Activated T-helper 1 cell treated with anti-CD3 and anti-CD28 coated beads, Interleukin-12 subunit alpha, Interleukin-12 subunit beta, Interleukin-2, Interleukin-4 antibody, amounts not matched to agents 30 ng/mL and 10 ng/mL and 1 ng/mL, durations not matched to agents 14 hours and 24 hours and 36 hours (primary cell): ENCODE measurements around the gene TLE3. TPM values are rescaled to one million over a fixed set of nuclear protein-coding genes. Genes with fewer than 3 reads are reported as not detected.

ENCODE experiments used
- DNase-seq: peaks from one replicate; pipeline ENCODE4 v3.0.0; 2021; ENCODE audit warnings: low spot score
- H3K27ac Mint-ChIP-seq: one replicate; pipeline ENCODE4 v1.8.0; 2021; ENCODE audit warnings: mild to moderate bottlenecking, mixed read lengths
- H3K27me3 Mint-ChIP-seq: one replicate; pipeline ENCODE4 v1.8.0; 2022; ENCODE audit warnings: mild to moderate bottlenecking, moderate library complexity, mixed read lengths; ENCODE audit not compliant: insufficient read depth
- H3K36me3 Mint-ChIP-seq: one replicate; pipeline ENCODE4 v1.8.0; 2021; ENCODE audit warnings: low read depth, mixed read lengths
- H3K4me1 Mint-ChIP-seq: one replicate; pipeline ENCODE4 v1.8.0; 2021; ENCODE audit warnings: low read depth, mixed read lengths
- H3K4me3 Mint-ChIP-seq: one replicate; pipeline ENCODE4 v1.8.0; 2021; ENCODE audit warnings: mild to moderate bottlenecking, moderate library complexity, mixed read lengths
- H3K9me3 Mint-ChIP-seq: one replicate; pipeline ENCODE4 v1.8.0; 2021; ENCODE audit warnings: mixed read lengths
- intact Hi-C: fragments of 100-400 bp; cut with micrococcal nuclease; formaldehyde crosslinking; loops from one replicate; pipeline ENCODE4 v1.15.1; 2024
- total RNA-seq: library from RNA; stranded (reverse); gene quantifications from 2 replicates; pipeline ENCODE4 v1.2.3, GENCODE V29; 2022

The TLE3 gene
- total RNA-seq, 1 donor from 2014 or later: 126 TPM

DNA sequence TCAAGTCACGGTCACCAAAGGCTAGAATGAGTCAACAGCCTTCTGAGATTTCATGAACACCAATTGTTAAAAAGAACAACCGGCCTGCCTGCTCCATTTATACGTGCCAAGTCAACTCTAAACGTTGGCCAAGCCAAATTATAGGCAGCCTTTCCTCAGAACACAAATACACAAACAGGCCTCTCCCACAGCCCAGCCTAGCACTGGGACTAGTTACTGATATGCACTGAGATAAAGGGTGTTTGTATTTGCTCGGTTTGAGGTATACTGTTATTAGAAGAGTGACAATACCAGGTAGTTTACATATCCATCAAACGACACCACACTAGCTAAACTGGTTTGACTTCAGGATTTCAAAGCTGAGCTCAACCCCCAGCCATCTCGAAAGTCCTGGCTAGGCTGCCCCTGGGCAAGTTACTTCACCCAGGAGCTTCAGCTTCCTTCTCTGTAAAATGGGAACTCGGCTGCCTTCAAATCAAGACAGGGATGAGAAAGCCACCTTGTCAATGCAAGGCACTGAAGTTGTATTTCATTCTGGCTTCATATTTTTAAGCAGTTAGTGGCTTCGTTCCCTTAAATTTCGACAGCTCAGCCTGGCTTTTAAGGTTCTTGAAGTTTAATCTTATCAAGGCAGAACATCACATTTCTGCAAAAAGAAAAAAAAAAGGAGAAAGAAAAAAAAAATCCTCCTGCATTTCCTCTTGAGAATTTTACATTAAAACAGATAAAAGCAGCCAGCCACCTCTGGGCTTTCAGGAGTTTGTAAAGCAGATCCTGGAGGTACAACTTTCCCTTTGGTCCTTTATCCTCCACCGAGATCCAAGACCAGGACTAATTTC is 4.0 kb downstream of the TLE3 start:
- no peaks in the 10 kb centered on the region for H3K9me3 Mint-ChIP-seq
- DNase-seq: no peak
- peaks cover 58% of the 10 kb centered on the region for H3K36me3 Mint-ChIP-seq
- no peaks in the 10 kb centered on the region for H3K27me3 Mint-ChIP-seq
- H3K4me3 Mint-ChIP-seq: peak overlapping the region; percentile 98
- no peak overlapping the region for H3K27ac Mint-ChIP-seq
- peaks cover 70% of the 10 kb centered on the region for H3K4me1 Mint-ChIP-seq
- intact Hi-C loops: loop anchor here (10.0 kb wide), 2 partner anchors 119 to 1299 kb away; no protein-coding TSS in a partner anchor

DNA sequence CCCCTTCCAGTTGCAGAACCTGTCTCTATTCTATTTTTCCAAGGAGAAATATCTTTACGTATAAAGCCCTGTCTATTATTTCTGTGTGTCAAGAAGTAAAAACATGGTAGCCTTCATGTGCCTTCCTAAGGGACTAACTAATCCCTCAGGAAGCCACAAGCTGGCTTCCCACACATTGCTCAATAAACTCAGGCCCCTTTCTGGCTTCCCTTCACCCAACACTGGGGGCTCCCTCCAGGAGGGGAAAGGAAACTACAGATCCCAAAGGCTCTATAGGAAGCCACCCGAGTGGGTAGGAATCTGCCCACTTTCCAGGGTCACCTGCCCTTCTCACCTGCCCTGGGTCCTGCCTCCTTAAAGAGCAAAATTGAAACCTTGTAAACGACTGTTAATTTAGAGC is 4.6 kb downstream of the TLE3 start:
- intact Hi-C loops: loop anchor here (10.0 kb wide), 2 partner anchors 118 to 1298 kb away; no protein-coding TSS in a partner anchor
- DNase-seq: no peak
- peak overlapping the region; percentile 98 for H3K4me3 Mint-ChIP-seq
- peaks cover 71% of the 10 kb centered on the region for H3K4me1 Mint-ChIP-seq
- H3K36me3 Mint-ChIP-seq: peaks cover 62% of the 10 kb centered on the region
- H3K9me3 Mint-ChIP-seq: no peaks in the 10 kb centered on the region
- no peaks in the 10 kb centered on the region for H3K27me3 Mint-ChIP-seq
- no peak overlapping the region for H3K27ac Mint-ChIP-seq

DNA sequence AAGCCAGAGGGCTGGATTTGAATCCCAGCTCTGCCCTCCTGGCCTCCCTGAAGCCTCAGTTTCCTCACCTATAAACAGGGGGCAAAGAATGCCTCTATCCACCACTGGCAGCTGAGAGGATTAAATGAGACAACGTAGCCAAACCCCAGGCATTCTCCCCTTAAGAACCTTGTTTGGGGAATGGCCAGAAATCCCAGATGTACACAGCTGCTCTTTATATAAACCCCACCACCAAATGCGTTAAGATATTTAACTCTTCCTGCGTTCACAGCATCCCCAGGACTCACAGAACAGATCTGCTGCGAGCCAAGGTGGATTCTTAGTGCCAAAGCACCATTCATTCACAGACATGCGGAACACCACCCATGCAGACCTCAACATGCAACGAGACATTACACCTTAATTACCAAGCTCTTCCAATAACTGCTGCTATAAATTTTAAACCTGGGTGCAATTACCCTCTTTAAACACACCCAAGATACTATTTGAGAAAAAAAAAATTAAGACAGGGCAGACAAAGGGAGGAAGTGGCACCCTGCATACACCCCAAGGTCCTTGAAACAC is 5.2 kb downstream of the TLE3 start:
- intact Hi-C loops: loop anchor here (10.0 kb wide), 2 partner anchors 118 to 1298 kb away; no protein-coding TSS in a partner anchor
- Mint-ChIP-seq H3K9me3 (no peaks in the 10 kb centered on the region), H3K4me1 (peaks cover 76% of the 10 kb centered on the region), H3K36me3 (peaks cover 64% of the 10 kb centered on the region), H3K27me3 (no peaks in the 10 kb centered on the region), H3K4me3 (peak overlapping the region; percentile 98), H3K27ac (no peak overlapping the region)
- DNase-seq: no peak

DNA sequence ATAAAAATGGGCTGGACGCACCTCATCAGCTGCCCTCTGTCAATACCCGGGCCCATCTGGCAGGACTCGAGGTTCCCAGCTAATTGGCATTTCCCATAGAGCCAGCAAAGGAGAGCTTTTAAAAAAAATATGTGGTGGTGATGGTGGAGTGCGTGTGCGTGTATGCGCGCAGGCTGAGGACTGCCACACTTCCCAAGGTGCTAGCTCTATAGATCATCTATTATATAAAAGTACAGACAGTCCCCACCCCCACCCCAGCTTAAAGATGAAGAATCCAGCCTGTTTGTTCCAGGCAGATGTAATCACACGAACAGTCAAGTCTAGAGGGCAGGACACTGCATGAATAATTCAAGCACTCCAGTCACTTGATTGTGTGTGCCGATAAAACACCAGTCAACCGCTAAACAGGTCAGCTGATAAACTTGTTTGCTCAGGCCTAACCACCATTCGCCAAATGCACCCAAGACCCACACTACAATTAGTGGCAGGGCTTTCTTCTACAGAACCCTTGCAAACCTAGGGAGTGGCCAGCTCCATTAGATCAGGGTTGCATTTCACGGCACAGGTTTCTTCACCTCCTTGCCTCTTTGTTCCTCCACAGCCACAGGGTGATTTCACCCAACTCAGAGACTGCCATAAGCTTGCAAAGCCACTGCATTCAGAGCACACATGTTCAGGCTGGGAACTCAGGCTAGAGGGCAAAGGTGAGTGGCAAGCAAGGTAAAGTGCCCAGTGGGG is 5.8 kb downstream of the TLE3 start:
- peak overlapping the region; percentile 1 for H3K27ac Mint-ChIP-seq
- peaks cover 83% of the 10 kb centered on the region for H3K4me1 Mint-ChIP-seq
- H3K36me3 Mint-ChIP-seq: peaks cover 70% of the 10 kb centered on the region
- peak overlapping the region; percentile 98 for H3K4me3 Mint-ChIP-seq
- H3K27me3 Mint-ChIP-seq: no peaks in the 10 kb centered on the region
- intact Hi-C loops: loop anchor here (10.0 kb wide), 2 partner anchors 117 to 1297 kb away; no protein-coding TSS in a partner anchor
- DNase-seq: no peak
- no peaks in the 10 kb centered on the region for H3K9me3 Mint-ChIP-seq

DNA sequence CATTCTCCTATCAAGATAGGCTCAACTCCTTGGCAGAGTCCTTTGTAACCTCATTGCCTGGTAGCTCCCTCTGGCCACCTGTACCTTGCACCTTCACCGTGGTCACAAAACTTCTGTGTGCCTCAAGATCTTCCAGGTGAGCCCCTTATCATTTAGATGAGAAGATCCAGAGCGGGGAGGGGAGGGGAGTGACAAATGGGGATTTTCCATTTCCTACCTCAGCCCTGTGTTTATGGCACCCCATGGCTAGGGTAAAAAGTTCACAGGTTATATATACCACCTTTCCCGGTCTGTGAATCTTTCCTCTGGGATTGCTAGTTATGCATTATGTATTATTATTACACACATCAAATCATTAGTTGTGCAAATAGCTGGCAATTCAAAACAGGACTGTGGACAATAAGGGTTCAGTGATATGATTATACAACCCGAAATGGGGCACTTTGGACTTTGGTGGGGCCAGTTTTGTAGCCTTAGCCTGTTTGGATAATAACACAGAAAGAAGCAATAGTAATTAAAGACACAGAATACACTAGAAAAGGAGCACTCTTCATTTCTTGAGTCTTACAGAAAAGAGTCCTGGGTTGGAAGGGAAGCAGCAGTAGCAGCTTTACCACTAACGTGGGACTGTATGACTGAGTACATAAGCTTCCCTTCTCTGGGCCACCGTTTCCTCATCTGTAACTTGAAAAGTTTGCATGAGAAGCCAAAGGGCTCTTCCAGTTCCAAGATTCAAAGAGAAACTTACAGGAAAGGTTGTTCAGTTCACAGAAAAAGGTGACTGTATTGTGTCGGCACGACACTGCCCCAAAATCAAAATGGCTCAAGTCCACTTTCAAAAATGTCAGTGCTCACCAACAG is 7.1 kb downstream of the TLE3 start:
- no peak for DNase-seq
- no peak overlapping the region for H3K27ac Mint-ChIP-seq
- H3K9me3 Mint-ChIP-seq: no peaks in the 10 kb centered on the region
- intact Hi-C loops: loop anchor here (10.0 kb wide), 2 partner anchors 116 to 1296 kb away; no protein-coding TSS in a partner anchor
- peaks cover 80% of the 10 kb centered on the region for H3K36me3 Mint-ChIP-seq
- peaks cover 91% of the 10 kb centered on the region for H3K4me1 Mint-ChIP-seq
- H3K4me3 Mint-ChIP-seq: peak overlapping the region; percentile 98
- no peaks in the 10 kb centered on the region for H3K27me3 Mint-ChIP-seq

DNA sequence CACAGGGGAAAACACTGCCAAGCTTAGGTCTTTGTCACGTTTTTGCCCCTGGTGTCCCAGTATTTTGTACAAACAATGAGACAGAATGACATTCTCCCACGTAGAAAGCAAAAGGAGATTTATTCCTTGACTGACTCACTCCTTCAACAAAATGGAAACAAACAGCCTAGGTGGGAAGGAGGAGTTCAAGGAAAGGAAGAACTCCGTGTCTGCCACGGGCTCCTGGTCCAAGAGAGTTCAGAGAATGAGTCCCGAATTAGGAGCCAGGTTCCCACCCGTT is 8.1 kb downstream of the TLE3 start:
- no peaks in the 10 kb centered on the region for H3K9me3 Mint-ChIP-seq
- no peak overlapping the region for H3K27ac Mint-ChIP-seq
- peaks cover 82% of the 10 kb centered on the region for H3K36me3 Mint-ChIP-seq
- intact Hi-C loops: no loop called here
- no peak overlapping the region for H3K4me3 Mint-ChIP-seq
- peaks cover 95% of the 10 kb centered on the region for H3K4me1 Mint-ChIP-seq
- H3K27me3 Mint-ChIP-seq: no peaks in the 10 kb centered on the region
- no peak for DNase-seq

DNA sequence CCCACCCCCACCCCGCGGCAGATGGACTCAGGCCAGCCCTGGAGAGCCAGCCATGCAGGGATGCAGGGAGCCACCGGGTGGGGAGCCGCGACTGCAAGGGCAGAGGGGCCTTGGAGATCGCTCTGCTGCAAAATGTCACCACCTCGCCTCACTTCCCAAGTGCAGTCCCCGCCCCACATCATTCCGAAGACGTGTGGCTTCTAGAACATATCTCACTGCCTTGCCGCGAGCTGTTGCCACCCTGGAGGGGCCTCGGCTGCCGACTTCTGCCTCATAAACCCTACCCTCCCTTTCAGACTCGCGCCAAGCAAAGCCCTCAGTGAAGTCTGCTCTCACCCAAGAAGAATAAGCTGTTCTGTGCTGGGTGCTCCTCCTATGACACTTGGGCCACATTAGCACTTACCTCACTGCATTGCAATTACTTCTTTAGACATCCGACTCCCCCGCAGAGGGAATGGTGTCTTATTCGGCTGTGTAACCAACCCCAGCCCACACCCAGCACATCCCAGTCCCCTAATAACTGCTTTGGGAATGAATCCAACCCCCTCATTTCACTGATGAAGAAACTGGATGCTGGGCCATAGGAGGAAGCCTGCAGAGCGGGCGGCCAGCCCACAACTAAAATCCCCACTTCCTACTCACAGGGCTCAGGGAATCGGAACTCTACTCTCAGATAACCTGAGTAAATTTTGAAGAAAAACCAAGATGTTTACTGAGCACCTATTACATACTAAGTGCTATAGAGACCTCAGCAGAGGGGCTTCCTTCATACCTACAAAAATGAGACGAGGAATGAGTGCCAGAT is 8.6 kb downstream of the TLE3 start:
- peaks cover 95% of the 10 kb centered on the region for H3K4me1 Mint-ChIP-seq
- DNase-seq: no peak
- no peak overlapping the region for H3K27ac Mint-ChIP-seq
- intact Hi-C loops: no loop called here
- no peaks in the 10 kb centered on the region for H3K27me3 Mint-ChIP-seq
- no peaks in the 10 kb centered on the region for H3K9me3 Mint-ChIP-seq
- peaks cover 82% of the 10 kb centered on the region for H3K36me3 Mint-ChIP-seq
- no peak overlapping the region for H3K4me3 Mint-ChIP-seq

DNA sequence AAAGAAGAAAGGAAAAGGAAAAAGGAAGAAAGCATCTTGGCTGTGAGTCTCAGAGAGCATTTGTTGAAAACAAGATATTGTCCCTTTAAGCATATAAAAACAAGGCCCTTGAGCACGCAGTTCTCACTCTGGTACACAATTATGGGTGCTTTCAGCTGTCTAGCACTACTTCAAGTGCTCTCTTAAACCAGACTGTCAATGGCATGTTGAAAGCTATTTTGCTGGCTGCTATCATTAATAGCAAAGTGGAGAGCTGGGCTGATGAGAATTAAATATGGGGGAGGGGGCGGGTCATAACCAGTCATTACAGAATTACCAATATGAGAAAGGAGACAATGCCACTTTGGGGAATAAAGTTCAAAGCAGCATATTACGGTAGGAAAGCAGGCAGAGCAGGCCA is 9.3 kb downstream of the TLE3 start:
- Mint-ChIP-seq H3K27me3 (no peaks in the 10 kb centered on the region), H3K4me1 (peaks cover 98% of the 10 kb centered on the region), H3K36me3 (peaks cover 82% of the 10 kb centered on the region), H3K9me3 (no peaks in the 10 kb centered on the region), H3K4me3 (no peak overlapping the region), H3K27ac (no peak overlapping the region)
- DNase-seq: no peak
- intact Hi-C loops: no loop called here

DNA sequence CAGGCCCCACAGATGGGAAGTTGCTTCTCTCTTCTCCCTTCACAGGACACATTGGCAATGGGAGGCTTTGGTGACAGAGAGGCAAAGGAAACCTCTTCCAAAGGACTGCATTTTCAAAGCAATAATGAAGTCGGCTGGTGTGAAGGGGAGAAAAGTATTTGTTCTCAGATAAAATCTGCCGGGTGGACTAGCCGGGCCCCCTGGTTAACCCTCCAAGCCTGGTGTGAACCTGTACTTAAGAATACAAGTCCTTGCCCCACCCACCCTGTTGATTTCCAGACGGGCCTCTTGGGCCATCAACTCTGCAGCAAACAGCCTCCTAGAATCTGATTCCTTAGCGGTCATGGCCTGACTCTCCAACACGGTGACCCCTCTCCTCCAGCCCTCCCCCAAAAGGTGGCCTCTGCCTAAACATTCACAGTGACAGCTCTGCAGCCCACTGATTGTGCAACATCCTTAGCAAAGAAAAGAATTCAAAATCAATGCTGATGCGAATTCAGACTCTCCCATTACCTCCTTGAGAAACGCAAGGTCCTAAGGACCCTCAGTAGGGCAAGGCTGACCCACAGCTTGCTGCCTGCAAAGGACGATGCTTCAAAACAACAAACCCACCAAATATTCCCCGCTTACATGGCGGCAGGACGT is 9.9 kb downstream of the TLE3 start:
- no peaks in the 10 kb centered on the region for H3K9me3 Mint-ChIP-seq
- H3K27me3 Mint-ChIP-seq: no peaks in the 10 kb centered on the region
- no peak overlapping the region for H3K27ac Mint-ChIP-seq
- no peak for DNase-seq
- peaks cover 98% of the 10 kb centered on the region for H3K4me1 Mint-ChIP-seq
- intact Hi-C loops: no loop called here
- no peak overlapping the region for H3K4me3 Mint-ChIP-seq
- peaks cover 81% of the 10 kb centered on the region for H3K36me3 Mint-ChIP-seq

DNA sequence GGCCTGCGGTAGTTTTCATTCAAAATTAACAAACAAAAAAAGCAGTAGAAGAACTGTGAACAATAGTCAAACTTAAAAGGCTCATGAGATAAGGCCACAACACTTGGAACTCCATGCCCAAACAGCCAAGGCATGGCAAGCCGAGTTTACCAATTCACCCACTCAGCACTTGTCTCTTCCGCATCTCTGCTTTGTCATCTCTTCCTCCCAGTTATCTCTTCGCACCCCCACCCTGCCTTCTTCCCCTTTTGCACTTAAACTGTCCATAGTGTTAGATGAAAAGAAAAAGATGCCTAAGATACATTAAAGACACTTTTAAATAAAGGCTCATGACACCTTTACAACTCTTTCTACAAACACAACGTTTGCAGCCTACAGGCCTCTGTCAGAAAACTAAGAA is 11.1 kb downstream of the TLE3 start:
- no peaks in the 10 kb centered on the region for H3K9me3 Mint-ChIP-seq
- H3K27me3 Mint-ChIP-seq: no peaks in the 10 kb centered on the region
- intact Hi-C loops: no loop called here
- no peak overlapping the region for H3K4me3 Mint-ChIP-seq
- DNase-seq: no peak
- H3K27ac Mint-ChIP-seq: no peak overlapping the region
- peaks cover 88% of the 10 kb centered on the region for H3K4me1 Mint-ChIP-seq
- peaks cover 80% of the 10 kb centered on the region for H3K36me3 Mint-ChIP-seq

DNA sequence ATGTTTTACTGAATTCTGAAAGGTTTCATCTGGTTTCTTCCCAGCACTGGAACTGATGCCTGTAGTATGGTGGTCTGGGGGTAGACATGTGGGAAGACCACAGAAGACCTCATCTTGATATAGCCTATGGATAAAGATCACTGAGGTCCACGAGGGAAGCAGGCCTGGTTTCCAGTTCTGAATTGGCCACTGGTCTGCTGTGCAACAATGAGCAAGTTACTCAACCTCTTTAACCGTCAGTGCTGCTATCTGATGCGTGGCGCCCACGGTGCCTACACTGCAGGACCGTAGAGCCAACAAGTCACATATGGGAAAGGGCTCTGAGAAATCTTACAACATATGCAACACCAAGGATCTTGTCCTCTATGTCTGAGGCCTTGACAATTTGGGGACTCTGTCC is 13.3 kb downstream of the TLE3 start:
- H3K4me3 Mint-ChIP-seq: peak overlapping the region; percentile 26
- intact Hi-C loops: no loop called here
- H3K4me1 Mint-ChIP-seq: peaks cover 75% of the 10 kb centered on the region
- no peaks in the 10 kb centered on the region for H3K27me3 Mint-ChIP-seq
- DNase-seq: no peak
- no peak overlapping the region for H3K27ac Mint-ChIP-seq
- H3K9me3 Mint-ChIP-seq: no peaks in the 10 kb centered on the region
- peaks cover 73% of the 10 kb centered on the region for H3K36me3 Mint-ChIP-seq
